GM18868 (cell line): ENCODE results near the gene DEPDC1.
"Not testable (repeated sequence)": the region's sequence is repeated elsewhere in the genome, so short reads cannot be mapped to it uniquely, and the experiment has no call there.

Experiments used
- ATAC-seq: cut with Tn5 transposase; IDR thresholded peaks from one replicate; pipeline ENCODE4 v1.9.1; 2021; ENCODE audit warnings: mild to moderate bottlenecking, moderate library complexity; ENCODE audit not compliant: unreplicated experiment

DEPDC1 gene

DNA sequence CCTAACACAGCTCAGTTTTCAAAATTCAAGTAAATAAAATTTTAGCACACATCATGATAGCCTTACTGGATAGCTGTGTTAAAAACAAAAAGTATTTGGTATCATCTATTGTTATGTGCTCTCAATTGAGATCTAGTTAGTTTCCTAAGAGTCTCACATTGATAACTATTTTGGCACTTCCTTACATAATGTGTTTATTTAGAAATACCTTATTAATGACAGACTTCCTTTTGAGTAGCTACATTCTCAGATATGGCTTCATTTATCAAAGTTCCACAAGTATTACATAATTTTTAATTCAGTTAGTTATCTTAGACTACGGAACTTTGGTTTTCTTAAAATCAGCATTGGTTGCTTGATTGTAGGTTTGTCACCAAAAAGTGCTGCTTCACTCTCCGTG is 20.3 kb downstream of the DEPDC1 start:
- not testable (repeated sequence) for ATAC-seq

- no peak for ATAC-seq
Measured at GRCh38 chr1:68473060-68473459, 23.8 kb downstream of the DEPDC1 start.

DNA sequence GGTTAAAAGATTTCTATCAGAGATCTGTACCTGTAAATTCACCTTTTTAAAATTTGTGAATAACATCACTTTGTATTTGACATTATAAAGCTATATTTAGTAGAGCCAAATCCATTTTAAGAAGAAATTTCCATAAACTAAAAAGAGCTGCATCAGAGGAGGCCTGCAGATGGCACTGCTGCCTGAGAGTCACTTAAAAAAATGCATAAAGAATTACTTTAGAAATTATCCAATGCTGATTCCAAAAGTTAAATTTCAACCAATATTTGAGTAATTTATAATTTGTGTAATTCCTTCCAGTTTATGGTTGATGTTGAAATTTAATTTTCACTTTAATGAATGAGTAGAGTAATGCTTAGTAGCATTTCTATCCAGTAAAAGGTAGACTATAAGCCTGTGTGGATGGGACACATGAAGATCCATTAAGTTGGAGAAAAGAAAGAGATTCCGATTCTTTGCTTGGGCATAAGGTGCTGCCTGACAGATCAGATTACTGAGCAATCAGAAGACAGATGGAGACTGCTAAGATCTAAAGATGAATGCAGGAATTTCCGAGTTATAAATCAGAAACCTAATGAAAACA is 26.4 kb downstream of the DEPDC1 start:
- no peak for ATAC-seq

DNA sequence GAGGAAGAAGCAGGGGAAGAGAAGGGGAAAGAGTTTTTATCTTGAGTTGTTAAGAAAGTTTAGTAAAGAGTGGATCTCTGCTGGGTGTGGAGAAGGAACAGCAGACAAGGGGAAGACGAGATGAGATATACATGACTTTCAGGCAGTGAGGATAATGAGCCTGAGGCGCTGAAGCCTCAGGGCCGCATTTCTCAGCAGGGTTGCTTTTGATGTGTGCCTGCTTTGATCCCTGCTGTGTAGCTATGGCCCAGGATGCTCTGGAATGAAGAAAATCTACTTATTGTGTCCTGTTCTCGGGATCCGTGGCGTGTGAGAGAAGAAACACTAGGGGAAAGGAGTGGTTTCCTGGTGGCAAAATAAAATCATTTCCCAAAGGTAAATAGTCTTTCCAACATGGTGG is 32.0 kb downstream of the DEPDC1 start:
- ATAC-seq = no peak

DNA sequence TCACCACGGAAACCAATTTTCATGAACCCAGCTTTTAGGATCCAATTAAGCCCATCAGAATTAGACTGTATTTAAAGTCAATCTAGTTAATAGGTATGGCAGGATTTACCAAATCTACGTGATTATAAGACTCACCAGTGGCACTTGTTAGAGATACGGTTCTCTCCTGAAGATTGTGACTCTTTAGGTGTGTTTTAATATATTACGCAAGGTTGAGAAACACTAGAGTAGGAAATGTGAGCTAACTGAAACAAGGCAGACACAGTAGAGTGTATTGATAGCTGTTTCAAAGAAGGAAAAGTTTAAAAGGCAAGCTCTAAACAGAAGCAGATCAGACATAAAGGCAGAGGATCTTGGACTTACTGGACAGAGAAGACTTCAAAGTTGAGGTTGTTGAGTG is 35.9 kb downstream of the DEPDC1 start:
- ATAC-seq = no peak

DNA sequence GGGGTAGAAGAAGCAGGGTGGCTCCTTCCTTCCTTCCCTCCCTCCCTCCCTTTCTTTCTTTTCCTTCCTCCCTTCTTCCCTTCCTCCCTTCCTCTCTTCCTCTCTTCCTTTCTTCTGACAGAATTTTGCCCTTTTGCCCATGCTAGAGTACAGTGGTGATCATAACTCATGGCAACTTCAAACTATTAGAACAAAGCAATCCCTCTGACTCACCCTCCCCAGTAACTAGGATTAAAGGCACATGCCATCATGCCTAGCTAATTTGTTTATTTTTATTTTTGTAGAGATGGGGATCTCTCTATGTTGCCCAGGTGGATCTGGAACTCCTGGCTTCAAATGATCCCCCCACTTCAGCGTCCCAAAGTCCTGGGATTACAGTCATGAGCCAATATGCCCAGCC is 37.1 kb downstream of the DEPDC1 start:
- no peak for ATAC-seq

GRCh38 chr1:68459091-68459490 is 37.8 kb downstream of the DEPDC1 start:
- ATAC-seq = no peak

DNA sequence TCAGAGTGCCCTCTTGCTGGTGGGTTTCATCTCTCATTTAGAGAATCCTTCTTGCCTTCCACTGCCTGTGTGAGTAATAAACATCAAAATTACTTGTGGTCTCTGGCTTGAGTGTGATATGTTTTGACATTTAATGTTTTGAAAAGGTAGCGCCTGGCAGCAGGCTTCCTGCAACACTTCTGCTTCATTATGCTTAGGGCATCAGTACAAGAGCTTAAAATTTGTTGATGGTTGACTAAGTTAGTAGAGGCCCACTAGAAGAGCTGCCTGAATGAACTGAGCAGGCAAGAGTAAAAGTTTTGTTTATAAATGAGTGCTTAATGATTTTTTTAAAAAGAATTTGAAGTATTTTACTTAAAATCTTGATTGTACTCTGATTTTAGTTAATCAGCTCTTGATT is 40.7 kb downstream of the DEPDC1 start:
- no peak for ATAC-seq

DNA sequence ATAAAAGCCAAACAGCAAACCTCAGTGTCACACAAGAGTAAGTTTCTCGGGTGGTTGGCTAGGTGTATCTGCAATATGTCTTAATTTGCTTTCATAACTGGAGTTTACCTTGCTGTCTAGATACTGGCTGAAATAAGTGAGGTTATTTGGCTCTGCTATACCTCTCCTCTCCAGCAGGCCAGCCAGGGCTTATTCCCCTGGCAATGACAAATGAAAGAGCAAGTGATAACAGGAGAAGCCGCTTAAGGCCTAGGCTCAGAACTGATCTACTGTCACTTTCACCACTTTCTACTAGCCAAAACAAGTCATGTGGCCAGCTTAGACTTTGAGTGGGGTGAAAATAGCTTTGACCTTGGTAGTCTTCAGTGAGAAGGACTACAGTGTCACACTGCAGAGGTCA is 42.3 kb downstream of the DEPDC1 start:
- peak; percentile 50 for ATAC-seq

- no peak for ATAC-seq
Measured at GRCh38 chr1:68453060-68453670, 43.7 kb downstream of the DEPDC1 start.

DNA sequence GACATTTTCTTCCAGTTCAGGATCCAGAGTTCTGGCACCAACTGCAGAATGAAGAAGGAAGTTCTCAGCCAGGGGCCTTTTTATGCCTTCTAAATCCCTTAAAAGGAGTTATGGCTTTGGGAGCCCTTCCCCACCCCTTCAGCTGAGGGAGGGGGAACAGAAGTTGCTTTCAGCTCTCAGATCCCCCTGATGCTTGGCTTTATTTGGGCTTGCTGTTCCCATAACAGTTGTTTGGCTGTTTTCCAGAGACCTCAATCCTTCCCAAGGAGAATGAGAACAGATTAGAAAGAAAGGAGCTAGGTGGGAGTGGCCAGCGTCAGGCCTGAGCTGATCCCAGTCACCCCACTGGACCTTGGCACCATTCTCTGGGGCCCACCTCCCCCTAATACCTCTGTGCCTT is 47.0 kb downstream of the DEPDC1 start, which contains the start of gene RPE65:
TSS of gene RPE65 (minus strand) at position 54 of the 400 bp plus-strand sequence. CDS start at position 5, 49 bp downstream.
- ATAC-seq = no peak

DNA sequence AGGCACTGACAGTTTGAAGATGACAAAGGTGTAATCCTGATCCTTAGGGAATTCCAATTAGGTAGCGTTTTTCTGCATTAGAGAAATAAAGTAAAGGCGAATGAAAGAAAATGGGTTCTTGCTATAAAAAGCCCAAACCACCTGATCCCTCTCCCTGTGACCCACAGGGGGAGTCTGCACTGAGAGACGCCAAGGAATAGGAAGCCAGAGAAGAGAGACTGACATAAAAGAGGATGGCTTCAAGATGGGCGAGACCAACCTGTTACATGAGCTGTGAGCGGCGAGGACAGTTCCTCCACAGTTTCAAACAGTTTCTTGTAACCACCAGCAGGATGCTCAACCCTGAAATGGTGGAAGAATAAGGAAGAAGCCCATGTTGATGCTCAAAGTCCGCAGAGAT is 48.5 kb downstream of the DEPDC1 start:
- no peak for ATAC-seq

GRCh38 chr1:68445709-68446108 is 51.2 kb downstream of the DEPDC1 start:
- ATAC-seq = no peak

DNA sequence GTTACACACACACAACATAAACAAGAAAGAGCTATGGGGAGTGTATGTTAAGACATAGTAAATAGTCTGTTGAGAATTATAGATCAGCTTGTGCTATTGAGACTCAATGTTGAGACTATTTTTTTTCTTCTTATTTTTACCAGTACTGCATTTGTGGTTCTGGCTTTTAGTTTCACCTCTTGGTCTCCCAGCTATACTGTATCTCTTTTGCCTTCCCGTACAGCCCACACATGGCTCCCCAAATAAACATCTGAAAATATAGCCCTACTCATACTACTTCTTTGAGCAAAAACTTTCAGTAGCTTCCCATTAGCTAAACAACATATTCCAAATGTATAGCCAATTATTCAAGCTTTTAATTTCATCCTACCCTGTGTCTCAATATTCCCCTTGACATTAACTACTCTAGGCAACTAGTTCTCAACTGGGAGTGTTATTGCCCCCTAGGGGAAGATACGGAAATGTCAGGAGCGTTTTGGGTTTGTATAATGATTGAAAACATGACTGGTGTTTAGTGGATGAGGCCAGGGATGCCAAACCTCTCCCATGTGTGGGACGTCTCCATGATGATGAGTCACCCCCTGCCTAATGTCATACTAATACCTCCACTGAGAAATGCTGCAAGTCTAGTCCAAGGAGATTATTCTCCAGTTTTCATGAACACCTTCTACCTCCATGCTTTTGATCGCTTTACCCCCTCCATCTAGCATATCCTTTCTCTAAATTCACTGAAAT is 53.9 kb downstream of the DEPDC1 start:
- ATAC-seq = peak; percentile 89

- ATAC-seq = no peak
Measured at GRCh38 chr1:68442006-68442405, 54.9 kb downstream of the DEPDC1 start.

DNA sequence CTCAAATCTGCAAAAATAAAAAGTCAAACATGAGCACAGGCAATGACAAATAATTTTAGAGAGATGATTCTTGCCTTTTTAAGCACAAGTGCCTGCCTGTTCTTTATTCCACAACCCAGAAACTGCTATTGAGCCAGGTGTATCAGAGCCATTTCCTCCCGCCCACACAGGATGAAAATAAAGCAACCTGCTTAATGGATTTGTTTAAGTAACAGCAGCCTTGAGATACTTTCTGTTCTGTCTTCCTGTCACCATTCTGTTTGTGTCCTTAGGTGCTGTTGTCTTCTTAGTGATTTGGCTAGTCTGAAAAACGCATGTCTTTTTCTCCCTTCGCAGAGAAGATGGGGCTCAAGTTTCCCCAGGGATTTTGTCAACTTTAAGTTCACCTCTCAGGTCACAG is 58.6 kb downstream of the DEPDC1 start:
- ATAC-seq = peak; percentile 56

DNA sequence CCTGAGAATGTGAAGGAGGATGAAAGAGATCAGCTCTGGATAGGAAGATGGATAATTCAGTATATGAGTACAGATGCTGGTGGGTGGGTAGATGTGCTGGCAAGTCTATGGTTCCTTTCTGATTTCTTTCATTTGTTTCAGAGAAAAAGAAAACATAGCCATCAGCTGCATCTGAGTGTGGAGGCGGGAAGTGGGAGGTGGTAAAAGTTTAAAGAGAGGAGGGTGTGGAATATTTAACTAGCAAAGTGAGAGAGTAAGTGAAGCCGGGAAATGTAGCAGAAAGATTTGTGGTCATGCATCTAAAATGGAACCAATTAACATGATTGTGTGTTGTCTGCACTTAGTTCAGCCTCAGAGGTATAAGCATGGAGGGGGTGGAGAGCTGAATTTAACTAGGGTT is 63.5 kb downstream of the DEPDC1 start:
- ATAC-seq = no peak

DNA sequence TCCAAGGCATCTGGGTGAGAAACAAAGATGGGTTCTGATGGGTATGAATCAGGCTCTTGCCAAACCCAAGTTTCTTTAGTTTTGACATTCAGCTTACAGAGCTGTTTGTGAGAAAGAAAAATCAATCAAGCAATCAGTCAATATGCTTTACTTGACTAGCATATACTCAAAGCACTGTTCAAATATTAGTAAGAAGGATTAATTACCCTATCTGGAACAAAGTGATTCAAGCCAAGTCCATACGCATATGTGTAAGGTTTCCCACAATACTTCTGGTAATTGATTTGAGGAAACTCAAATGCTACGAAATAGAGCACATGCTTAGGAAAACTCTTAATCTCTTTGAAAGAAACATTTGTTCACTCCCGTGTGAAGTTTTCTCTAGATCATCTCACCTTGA is 65.8 kb downstream of the DEPDC1 start:
- no peak for ATAC-seq

- ATAC-seq = no peak
Measured at GRCh38 chr1:68429233-68429808, 67.6 kb downstream of the DEPDC1 start.

GRCh38 chr1:68426594-68426993 is 70.3 kb downstream of the DEPDC1 start:
- ATAC-seq = no peak
